Vagina (tissue), 2 donors: ENCODE measurements around the gene HDAC10. TPM values are rescaled to one million over a fixed set of nuclear protein-coding genes. Genes with fewer than 3 reads are reported as not detected.
"Not testable (repeated sequence)": the region's sequence is repeated elsewhere in the genome, so short reads cannot be mapped to it uniquely, and the experiment has no call there.

Experiments used
- DNase-seq, 2 donors: peaks; one replicate each; pipeline ENCODE4 v3.0.0-alpha.2; 2017; ENCODE audit errors: extremely low spot score in 2 of 2
- H3K27ac ChIP-seq: fragments of 200-600 bp; sonication (generic); one replicate; pipeline ENCODE4 v1.5.1; 2019
- H3K27me3 ChIP-seq: fragments of 200-600 bp; sonication (generic); one replicate; pipeline ENCODE4 v1.5.1; 2019
- H3K36me3 ChIP-seq, 2 donors: fragments of 200-600 bp; sonication (generic); one replicate each; pipeline ENCODE4 v1.5.1; 2017 to 2019
- H3K4me1 ChIP-seq: fragments of 200-600 bp; sonication (generic); one replicate; pipeline ENCODE4 v1.5.1; 2019
- H3K4me3 ChIP-seq, 2 donors: fragments of 200-600 bp; sonication (generic); 1 replicate in 1 of 2; 2 replicates in 1 of 2; pipeline ENCODE4 v1.5.1; 2016 to 2019
- H3K9me3 ChIP-seq: fragments of 200-600 bp; sonication (generic); one replicate; pipeline ENCODE4 v1.5.1; 2019
- CTCF ChIP-seq, 3 experiments: fragments of 450-650 bp in 2 of 3; fragments of 200-600 bp in 1 of 3; sonication (generic) in 1 of 3; IDR thresholded peaks; one replicate each; pipeline ENCODE4 v1.5.1; 2017 to 2019; ENCODE audit warnings: antibody characterized with exemption in 3 of 3, mild to moderate bottlenecking in 2 of 3, moderate library complexity in 2 of 3
- POLR2A ChIP-seq, 2 donors: fragments of 450-650 bp; IDR thresholded peaks; one replicate each; pipeline ENCODE4 v1.6.1; 2017; ENCODE audit warnings: antibody characterized with exemption in 2 of 2, mild to moderate bottlenecking in 2 of 2, moderate library complexity in 2 of 2
- POLR2AphosphoS5 ChIP-seq, 2 donors: sonication (generic); formaldehyde crosslinking; IDR thresholded peaks; one replicate each; pipeline ENCODE4 v1.9.0; 2017; ENCODE audit warnings: antibody characterized with exemption in 2 of 2, mild to moderate bottlenecking in 2 of 2, low read depth in 1 of 2; ENCODE audit not compliant: insufficient read depth in 1 of 2
- intact Hi-C: fragments of 100-400 bp; cut with DNase I; formaldehyde crosslinking; loops from one replicate; pipeline ENCODE4 v1.15.1; 2023
- total RNA-seq: library from RNA; depleted of rRNA; stranded (reverse); fragments of >200 nt; gene quantifications from one replicate; pipeline ENCODE4 v1.2.3, GENCODE V29; 2016

HDAC10 gene
- total RNA-seq, 1 donor from 2014 or later: 29.2 TPM

- intact Hi-C loops: no loop called here
- Histone ChIP-seq H3K9me3 (no peaks in the 10 kb centered on the region), H3K4me1 (peaks cover 53% of the 10 kb centered on the region), H3K27ac (no peak overlapping the region), H3K4me3 (no peak overlapping the region), H3K27me3 (no peaks in the 10 kb centered on the region), H3K36me3 (peaks cover 0 to 38% of the 10 kb centered on the region in 2 donors)
- no peak for TF ChIP-seq POLR2A (IDR thresholded peaks at IDR 0.05)
- DNase-seq: no peak
Measured at GRCh38 chr22:50206599-50206998, 44.5 kb downstream of the HDAC10 start.

- TF ChIP-seq CTCF (IDR thresholded peaks at IDR 0.05) (no peak), POLR2A (IDR thresholded peaks at IDR 0.05) (no peak), POLR2AphosphoS5 (IDR thresholded peaks at IDR 0.05; ENCODE audit: insufficient read depth in 1 of 2, low read depth in 1 of 2) (no peak)
- DNase-seq: no peak
- Histone ChIP-seq H3K27me3 (no peaks in the 10 kb centered on the region), H3K36me3 (peaks cover 0 to 31% of the 10 kb centered on the region in 2 donors), H3K4me1 (peaks cover 56% of the 10 kb centered on the region), H3K9me3 (no peaks in the 10 kb centered on the region), H3K4me3 (no peak overlapping the region), H3K27ac (no peak overlapping the region)
- intact Hi-C loops: no loop called here
Measured at GRCh38 chr22:50205781-50206569, 45.1 kb downstream of the HDAC10 start.

GRCh38 chr22:50204998-50205397 lies 46.1 kb downstream of the HDAC10 start:
- H3K27me3 ChIP-seq, H3K4me3 ChIP-seq, H3K27ac ChIP-seq, DNase-seq, intact Hi-C loops, H3K9me3 ChIP-seq: not testable (repeated sequence)
- Histone ChIP-seq H3K4me1 (peaks cover 59% of the 10 kb centered on the region), H3K36me3 (peaks cover 0 to 24% of the 10 kb centered on the region in 2 donors)

- peaks cover 60% of the 10 kb centered on the region for H3K4me1 ChIP-seq
- no peak for DNase-seq
Measured at GRCh38 chr22:50204571-50204970, 46.5 kb downstream of the HDAC10 start.

GRCh38 chr22:50203288-50203687 lies 47.8 kb downstream of the HDAC10 start:
- intact Hi-C loops: no loop called here

More at GRCh38 chr22:50204571-50204970, 46.5 kb downstream of the HDAC10 start:
- intact Hi-C loops: no loop called here
- H3K9me3 ChIP-seq: no peaks in the 10 kb centered on the region
- H3K4me3 ChIP-seq: no peak overlapping the region
- no peak overlapping the region for H3K27ac ChIP-seq
- H3K36me3 ChIP-seq: peaks cover 0 to 24% of the 10 kb centered on the region in 2 donors
- no peaks in the 10 kb centered on the region for H3K27me3 ChIP-seq
- no peak for TF ChIP-seq CTCF (IDR thresholded peaks at IDR 0.05)
- no peak for TF ChIP-seq POLR2AphosphoS5 (IDR thresholded peaks at IDR 0.05; ENCODE audit: insufficient read depth in 1 of 2, low read depth in 1 of 2)
- no peak for TF ChIP-seq POLR2A (IDR thresholded peaks at IDR 0.05)

More at GRCh38 chr22:50203288-50203687, 47.8 kb downstream of the HDAC10 start:
- TF ChIP-seq POLR2AphosphoS5 (IDR thresholded peaks at IDR 0.05; ENCODE audit: insufficient read depth in 1 of 2, low read depth in 1 of 2): no peak
- no peak for TF ChIP-seq POLR2A (IDR thresholded peaks at IDR 0.05)
- no peak for TF ChIP-seq CTCF (IDR thresholded peaks at IDR 0.05)
- Histone ChIP-seq H3K36me3 (peaks cover 0 to 24% of the 10 kb centered on the region in 2 donors), H3K4me1 (peaks cover 57% of the 10 kb centered on the region), H3K27ac (no peak overlapping the region), H3K4me3 (no peak overlapping the region), H3K9me3 (no peaks in the 10 kb centered on the region), H3K27me3 (no peaks in the 10 kb centered on the region)
- no peak for DNase-seq
